ENCODE results near the gene ZFX. TPM values are rescaled to one million over a fixed set of nuclear protein-coding genes. Genes with fewer than 3 reads are reported as not detected.

ZFX gene
- total RNA-seq, 1 experiment from 2014 or later: 43.3 TPM

GRCh38 chrX:24158881-24159280 lies 9.4 kb downstream of the ZFX start:
- peaks cover under 1% of the 10 kb centered on the region for H3K4me1 Mint-ChIP-seq (ENCODE audit: low read depth, unreplicated experiment)
- H3K4me3 Mint-ChIP-seq (ENCODE audit: low read depth, unreplicated experiment): no peak overlapping the region
- BruUV-seq (replicated peaks): no TSS peak
- peaks cover 14% of the 10 kb centered on the region for H3K36me3 Mint-ChIP-seq (ENCODE audit: insufficient read depth, unreplicated experiment)
- no peak for TF ChIP-seq CTCF (IDR thresholded peaks at IDR 0.05; ENCODE audit: unreplicated experiment)
- H3K27me3 Mint-ChIP-seq (ENCODE audit: unreplicated experiment): no peaks in the 10 kb centered on the region
- H3K9me3 Mint-ChIP-seq (ENCODE audit: low read depth, unreplicated experiment): no peaks in the 10 kb centered on the region
- intact Hi-C loops (cut with micrococcal nuclease; ENCODE audit: unreplicated experiment): no loop called here
- DNase-seq: no peak
- CTCF ChIA-PET: no interaction called here
- H3K27ac Mint-ChIP-seq (ENCODE audit: unreplicated experiment): no peak overlapping the region

- H3K4me1 Mint-ChIP-seq (ENCODE audit: low read depth, unreplicated experiment): peaks cover 28% of the 10 kb centered on the region
- intact Hi-C loops (cut with micrococcal nuclease; ENCODE audit: unreplicated experiment): no loop called here
- no peak overlapping the region for H3K27ac Mint-ChIP-seq (ENCODE audit: unreplicated experiment)
- DNase-seq: no peak
- no peak for TF ChIP-seq CTCF (IDR thresholded peaks at IDR 0.05; ENCODE audit: unreplicated experiment)
- BruUV-seq (replicated peaks): no TSS peak
- CTCF ChIA-PET: no interaction called here
- H3K27me3 Mint-ChIP-seq (ENCODE audit: unreplicated experiment): no peaks in the 10 kb centered on the region
- no peak overlapping the region for H3K4me3 Mint-ChIP-seq (ENCODE audit: low read depth, unreplicated experiment)
- H3K9me3 Mint-ChIP-seq (ENCODE audit: low read depth, unreplicated experiment): no peaks in the 10 kb centered on the region
- peaks cover 12% of the 10 kb centered on the region for H3K36me3 Mint-ChIP-seq (ENCODE audit: insufficient read depth, unreplicated experiment)
Measured at GRCh38 chrX:24166078-24166477, 16.5 kb downstream of the ZFX start.

- H3K9me3 Mint-ChIP-seq (ENCODE audit: low read depth, unreplicated experiment): no peaks in the 10 kb centered on the region
- no peak for DNase-seq
- intact Hi-C loops (cut with micrococcal nuclease; ENCODE audit: unreplicated experiment): no loop called here
- TF ChIP-seq CTCF (IDR thresholded peaks at IDR 0.05; ENCODE audit: unreplicated experiment): no peak
- H3K36me3 Mint-ChIP-seq (ENCODE audit: insufficient read depth, unreplicated experiment): peaks cover 9% of the 10 kb centered on the region
- H3K4me1 Mint-ChIP-seq (ENCODE audit: low read depth, unreplicated experiment): peaks cover 28% of the 10 kb centered on the region
- CTCF ChIA-PET: no interaction called here
- H3K4me3 Mint-ChIP-seq (ENCODE audit: low read depth, unreplicated experiment): no peak overlapping the region
- no peak overlapping the region for H3K27ac Mint-ChIP-seq (ENCODE audit: unreplicated experiment)
- BruUV-seq (replicated peaks): no TSS peak
- no peaks in the 10 kb centered on the region for H3K27me3 Mint-ChIP-seq (ENCODE audit: unreplicated experiment)
Measured at GRCh38 chrX:24167719-24168472, 18.4 kb downstream of the ZFX start.

- H3K4me3 Mint-ChIP-seq (ENCODE audit: low read depth, unreplicated experiment): no peak overlapping the region
- no TSS peak for BruUV-seq (replicated peaks)
- no peak for TF ChIP-seq CTCF (IDR thresholded peaks at IDR 0.05; ENCODE audit: unreplicated experiment)
- DNase-seq: no peak
- peaks cover 15% of the 10 kb centered on the region for H3K36me3 Mint-ChIP-seq (ENCODE audit: insufficient read depth, unreplicated experiment)
- CTCF ChIA-PET: no interaction called here
- H3K27ac Mint-ChIP-seq (ENCODE audit: unreplicated experiment): no peak overlapping the region
- H3K9me3 Mint-ChIP-seq (ENCODE audit: low read depth, unreplicated experiment): no peaks in the 10 kb centered on the region
- intact Hi-C loops (cut with micrococcal nuclease; ENCODE audit: unreplicated experiment): no loop called here
- no peaks in the 10 kb centered on the region for H3K27me3 Mint-ChIP-seq (ENCODE audit: unreplicated experiment)
- H3K4me1 Mint-ChIP-seq (ENCODE audit: low read depth, unreplicated experiment): peaks cover 28% of the 10 kb centered on the region
Measured at GRCh38 chrX:24168807-24169206, 19.3 kb downstream of the ZFX start.

Measured in Calu3 (cell line).